GM21723 (cell line): Measurements from ENCODE around the gene PSMB7.

ENCODE experiments used
- ATAC-seq: cut with Tn5 transposase; IDR thresholded peaks from one replicate; pipeline ENCODE4 v1.9.1; 2021; ENCODE audit warnings: mild to moderate bottlenecking, moderate library complexity; ENCODE audit not compliant: unreplicated experiment

Gene PSMB7

GRCh38 chr9:124384846-124385245, 30.4 kb downstream of the PSMB7 start:
- ATAC-seq, result no peak

- no peak for ATAC-seq
Observed at GRCh38 chr9:124384210-124384609, 31.0 kb downstream of the PSMB7 start.

GRCh38 chr9:124381170-124381945, 33.9 kb downstream of the PSMB7 start:
- ATAC-seq, result no peak

GRCh38 chr9:124377551-124378406, 37.5 kb downstream of the PSMB7 start:
- ATAC-seq, result no peak

GRCh38 chr9:124376329-124376728, 38.9 kb downstream of the PSMB7 start:
- no peak for ATAC-seq

GRCh38 chr9:124375726-124376125, 39.5 kb downstream of the PSMB7 start:
- no peak for ATAC-seq

GRCh38 chr9:124373851-124374250, 41.4 kb downstream of the PSMB7 start:
- ATAC-seq, result no peak

GRCh38 chr9:124373386-124373785, 41.9 kb downstream of the PSMB7 start:
- no peak for ATAC-seq

GRCh38 chr9:124372038-124372437, 43.2 kb downstream of the PSMB7 start:
- ATAC-seq, result no peak

- ATAC-seq, result no peak
Observed at GRCh38 chr9:124370896-124371582, 44.2 kb downstream of the PSMB7 start.

- ATAC-seq, result no peak
Observed at GRCh38 chr9:124369231-124369797, 45.9 kb downstream of the PSMB7 start.

- no peak for ATAC-seq
Observed at GRCh38 chr9:124368692-124369091, 46.5 kb downstream of the PSMB7 start.

GRCh38 chr9:124366476-124367220, 48.6 kb downstream of the PSMB7 start:
- no peak for ATAC-seq

GRCh38 chr9:124365036-124365435, 50.2 kb downstream of the PSMB7 start:
- no peak for ATAC-seq

GRCh38 chr9:124364141-124364540, 51.1 kb downstream of the PSMB7 start:
- no peak for ATAC-seq

GRCh38 chr9:124363326-124364096, 51.7 kb downstream of the PSMB7 start:
- ATAC-seq, result no peak

- ATAC-seq, result no peak
Observed at GRCh38 chr9:124361128-124361527, 54.1 kb downstream of the PSMB7 start.

- no peak for ATAC-seq
Observed at GRCh38 chr9:124359855-124360678, 55.2 kb downstream of the PSMB7 start.

- ATAC-seq, result no peak
Observed at GRCh38 chr9:124359426-124359825, 55.8 kb downstream of the PSMB7 start.
